NB4 (cell line): ENCODE measurements around the gene OBSCN.

ENCODE experiments used
- MAX ChIP-seq: IDR thresholded peaks from 2 replicates; pipeline ENCODE4 v1.6.1; 2011; ENCODE audit warnings: low read depth, low read length
- MYC ChIP-seq: IDR thresholded peaks from 2 replicates; pipeline ENCODE4 v1.6.1; 2011; ENCODE audit warnings: low read depth, low read length
- POLR2A ChIP-seq: IDR thresholded peaks from 2 replicates; pipeline ENCODE4 v1.6.1; 2011; ENCODE audit warnings: mild to moderate bottlenecking; ENCODE audit not compliant: insufficient read length; ENCODE audit errors: extremely low read depth
- TF ChIP-seq, protein P1 (sequence below): IDR thresholded peaks from one replicate; pipeline ENCODE4 v1.5.1; 2012; ENCODE audit warnings: low read depth, low read length

GRCh38 chr1:228280106-228280901, 72.5 kb downstream of the OBSCN start:
- TF ChIP-seq, protein P1, sequence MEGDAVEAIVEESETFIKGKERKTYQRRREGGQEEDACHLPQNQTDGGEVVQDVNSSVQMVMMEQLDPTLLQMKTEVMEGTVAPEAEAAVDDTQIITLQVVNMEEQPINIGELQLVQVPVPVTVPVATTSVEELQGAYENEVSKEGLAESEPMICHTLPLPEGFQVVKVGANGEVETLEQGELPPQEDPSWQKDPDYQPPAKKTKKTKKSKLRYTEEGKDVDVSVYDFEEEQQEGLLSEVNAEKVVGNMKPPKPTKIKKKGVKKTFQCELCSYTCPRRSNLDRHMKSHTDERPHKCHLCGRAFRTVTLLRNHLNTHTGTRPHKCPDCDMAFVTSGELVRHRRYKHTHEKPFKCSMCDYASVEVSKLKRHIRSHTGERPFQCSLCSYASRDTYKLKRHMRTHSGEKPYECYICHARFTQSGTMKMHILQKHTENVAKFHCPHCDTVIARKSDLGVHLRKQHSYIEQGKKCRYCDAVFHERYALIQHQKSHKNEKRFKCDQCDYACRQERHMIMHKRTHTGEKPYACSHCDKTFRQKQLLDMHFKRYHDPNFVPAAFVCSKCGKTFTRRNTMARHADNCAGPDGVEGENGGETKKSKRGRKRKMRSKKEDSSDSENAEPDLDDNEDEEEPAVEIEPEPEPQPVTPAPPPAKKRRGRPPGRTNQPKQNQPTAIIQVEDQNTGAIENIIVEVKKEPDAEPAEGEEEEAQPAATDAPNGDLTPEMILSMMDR = no peak
- TF ChIP-seq MYC (no peak), POLR2A (no peak), MAX (no peak)
